ENCODE measurements around the gene ST6GALNAC6.

GRCh38 chr9:127873886-127874285 lies 25.5 kb downstream of the ST6GALNAC6 start:
- TF ChIP-seq CTCF (IDR thresholded peaks at IDR 0.05 in 2 of 3, conservative IDR thresholded peaks at IDR 0.05 in 1 of 3; ENCODE audit: control insufficient read depth in 2 of 3, extremely low read depth in 1 of 3, insufficient read depth in 1 of 3, low read depth in 3 of 3, low read length in 3 of 3): no peak
- TF ChIP-seq CEBPB (IDR thresholded peaks at IDR 0.05; ENCODE audit: borderline replicate concordance in 1 of 2, low read depth in 2 of 2, low read length in 2 of 2): no peak
- no peak for TF ChIP-seq POLR2A (IDR thresholded peaks at IDR 0.05; ENCODE audit: low read depth, low read length)
- TF ChIP-seq SPI1 (IDR thresholded peaks at IDR 0.05; ENCODE audit: borderline replicate concordance, insufficient read depth, low read depth, low read length): no peak
- no peak for TF ChIP-seq SMAD1 (IDR thresholded peaks at IDR 0.05; ENCODE audit: low read depth, partially characterized antibody)
- no peak for TF ChIP-seq MEF2B (IDR thresholded peaks at IDR 0.05; ENCODE audit: partially characterized antibody, poor library complexity, severe bottlenecking)
- no peak for TF ChIP-seq FOS (IDR thresholded peaks at IDR 0.05; ENCODE audit: borderline replicate concordance, extremely low read depth, insufficient read length)
- TF ChIP-seq EZH2 (IDR thresholded peaks at IDR 0.05; ENCODE audit: borderline replicate concordance, control insufficient read depth, low read depth, low read length): no peak
- no peak for TF ChIP-seq ASH2L (IDR thresholded peaks at IDR 0.05; ENCODE audit: borderline replicate concordance, low read depth)
- no peak for TF ChIP-seq SRF (IDR thresholded peaks at IDR 0.05; ENCODE audit: low read depth in 2 of 2, low read length in 2 of 2)
- no peak for TF ChIP-seq ZNF274 (IDR thresholded peaks at IDR 0.05; ENCODE audit: insufficient read depth, insufficient read length)
- TF ChIP-seq FOXM1 (IDR thresholded peaks at IDR 0.05; ENCODE audit: low read depth, low read length): no peak

Data from GM12878 (cell line).